Measurements from ENCODE around the gene PEAK1. TPM values are rescaled to one million over a fixed set of nuclear protein-coding genes. Genes with fewer than 3 reads are reported as not detected.

PEAK1 gene
- total and polyA plus RNA-seq, 2 experiments from 2014 or later = 15.8 to 42.0 TPM

DNA sequence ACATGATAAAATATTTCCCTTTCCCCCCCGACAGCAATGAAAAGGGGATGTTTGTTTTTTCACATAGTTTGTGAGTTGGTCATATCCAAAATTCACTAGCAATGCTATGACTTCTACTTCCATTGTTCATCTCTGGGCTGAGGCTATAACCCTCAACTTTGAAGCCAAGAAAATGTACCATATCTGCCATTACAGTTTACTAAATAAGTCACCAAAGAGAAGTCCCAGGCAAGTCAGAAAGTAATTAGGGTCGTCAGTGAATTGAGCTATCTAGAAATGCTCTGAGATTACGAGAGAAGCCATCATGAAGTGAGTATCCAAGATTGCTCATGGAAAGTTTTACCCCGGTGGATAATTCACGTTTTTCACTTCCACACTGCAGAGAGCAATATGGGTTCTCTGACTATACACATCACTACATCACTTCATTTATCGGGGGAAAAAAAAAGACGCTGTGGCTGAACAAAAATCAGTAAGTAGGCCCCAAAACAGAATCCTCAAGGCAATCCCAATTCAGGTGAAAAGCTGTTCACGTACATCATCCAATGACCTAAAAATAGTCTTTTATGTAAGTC is 1.4 kb downstream of the PEAK1 start:
- Histone ChIP-seq H3K36me3 (no peaks in the 10 kb centered on the region), H3K4me3 (peak overlapping the region; percentile 98), H3K4me1 (ENCODE audit: low read depth) (peaks cover 34% of the 10 kb centered on the region), H3K27me3 (no peaks in the 10 kb centered on the region), H3K27ac (no peak overlapping the region), H3K9me3 (ENCODE audit: low read depth) (no peaks in the 10 kb centered on the region)
- TF ChIP-seq, protein P1, sequence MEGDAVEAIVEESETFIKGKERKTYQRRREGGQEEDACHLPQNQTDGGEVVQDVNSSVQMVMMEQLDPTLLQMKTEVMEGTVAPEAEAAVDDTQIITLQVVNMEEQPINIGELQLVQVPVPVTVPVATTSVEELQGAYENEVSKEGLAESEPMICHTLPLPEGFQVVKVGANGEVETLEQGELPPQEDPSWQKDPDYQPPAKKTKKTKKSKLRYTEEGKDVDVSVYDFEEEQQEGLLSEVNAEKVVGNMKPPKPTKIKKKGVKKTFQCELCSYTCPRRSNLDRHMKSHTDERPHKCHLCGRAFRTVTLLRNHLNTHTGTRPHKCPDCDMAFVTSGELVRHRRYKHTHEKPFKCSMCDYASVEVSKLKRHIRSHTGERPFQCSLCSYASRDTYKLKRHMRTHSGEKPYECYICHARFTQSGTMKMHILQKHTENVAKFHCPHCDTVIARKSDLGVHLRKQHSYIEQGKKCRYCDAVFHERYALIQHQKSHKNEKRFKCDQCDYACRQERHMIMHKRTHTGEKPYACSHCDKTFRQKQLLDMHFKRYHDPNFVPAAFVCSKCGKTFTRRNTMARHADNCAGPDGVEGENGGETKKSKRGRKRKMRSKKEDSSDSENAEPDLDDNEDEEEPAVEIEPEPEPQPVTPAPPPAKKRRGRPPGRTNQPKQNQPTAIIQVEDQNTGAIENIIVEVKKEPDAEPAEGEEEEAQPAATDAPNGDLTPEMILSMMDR (IDR thresholded peaks at IDR 0.05; ENCODE audit: low read depth, low read length) = no peak
- peak in 1 of 2 donors; percentile 35 for DNase-seq (ENCODE audit: low read depth in 1 of 2, low spot score in 1 of 2)

- H3K4me3 ChIP-seq = no peak overlapping the region
- no peak overlapping the region for H3K27ac ChIP-seq
- H3K36me3 ChIP-seq = no peaks in the 10 kb centered on the region
- H3K4me1 ChIP-seq (ENCODE audit: low read depth) = peaks cover 27% of the 10 kb centered on the region
- no peaks in the 10 kb centered on the region for H3K27me3 ChIP-seq
- TF ChIP-seq, protein P1 (IDR thresholded peaks at IDR 0.05; ENCODE audit: low read depth, low read length) = no peak
- H3K9me3 ChIP-seq (ENCODE audit: low read depth) = no peaks in the 10 kb centered on the region
- no peak for DNase-seq (ENCODE audit: low read depth in 1 of 2, low spot score in 1 of 2)
Observed at GRCh38 chr15:77417602-77418001, 2.3 kb downstream of the PEAK1 start.

DNA sequence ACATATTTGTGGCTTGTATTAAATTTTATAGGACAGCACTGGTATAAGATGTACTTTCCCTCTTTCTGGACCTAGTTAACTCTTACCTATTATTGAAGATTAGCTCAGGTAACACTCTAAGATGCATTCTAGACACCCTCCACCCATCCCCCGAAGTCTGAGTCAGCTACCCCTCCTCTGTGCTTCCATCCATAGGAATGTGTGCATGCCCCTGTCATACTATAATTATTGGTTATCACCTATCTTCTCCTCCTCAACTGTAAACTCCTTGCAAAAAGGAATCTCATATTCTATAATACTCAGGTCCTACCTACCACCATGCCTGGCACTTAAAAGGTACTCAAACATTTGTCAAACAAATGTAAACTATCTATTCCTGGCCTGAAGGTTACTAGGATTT is 3.0 kb downstream of the PEAK1 start:
- TF ChIP-seq, protein P1 (IDR thresholded peaks at IDR 0.05; ENCODE audit: low read depth, low read length) = no peak
- DNase-seq (ENCODE audit: low read depth in 1 of 2, low spot score in 1 of 2) = no peak

DNA sequence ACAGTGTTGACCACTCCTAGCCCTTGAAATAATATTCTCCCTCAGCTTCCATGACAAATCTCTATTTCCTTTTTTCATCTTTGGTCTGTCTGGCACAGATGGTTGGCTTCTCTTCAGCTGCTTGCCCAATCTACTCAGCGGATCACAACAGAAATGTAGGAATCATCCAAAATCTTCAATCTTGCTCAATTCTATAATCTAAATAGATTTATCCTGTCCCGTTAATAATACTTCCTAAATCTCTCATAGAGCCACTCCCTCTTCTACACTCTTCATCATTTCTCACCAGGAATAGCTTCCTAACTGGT is 3.8 kb downstream of the PEAK1 start:
- H3K27me3 ChIP-seq = no peaks in the 10 kb centered on the region
- TF ChIP-seq, protein P1 (IDR thresholded peaks at IDR 0.05; ENCODE audit: low read depth, low read length) = no peak
- DNase-seq (ENCODE audit: low read depth in 1 of 2, low spot score in 1 of 2) = peak in 1 of 2 donors; percentile 63
- no peak overlapping the region for H3K27ac ChIP-seq
- no peaks in the 10 kb centered on the region for H3K9me3 ChIP-seq (ENCODE audit: low read depth)
- H3K4me3 ChIP-seq = no peak overlapping the region
- H3K36me3 ChIP-seq = no peaks in the 10 kb centered on the region
- peaks cover 24% of the 10 kb centered on the region for H3K4me1 ChIP-seq (ENCODE audit: low read depth)

More for the DNA sequence above, 3.0 kb downstream of the PEAK1 start:
- Histone ChIP-seq H3K27ac (no peak overlapping the region), H3K27me3 (no peaks in the 10 kb centered on the region), H3K9me3 (ENCODE audit: low read depth) (no peaks in the 10 kb centered on the region), H3K4me1 (ENCODE audit: low read depth) (peaks cover 21% of the 10 kb centered on the region), H3K36me3 (no peaks in the 10 kb centered on the region), H3K4me3 (no peak overlapping the region)

DNA sequence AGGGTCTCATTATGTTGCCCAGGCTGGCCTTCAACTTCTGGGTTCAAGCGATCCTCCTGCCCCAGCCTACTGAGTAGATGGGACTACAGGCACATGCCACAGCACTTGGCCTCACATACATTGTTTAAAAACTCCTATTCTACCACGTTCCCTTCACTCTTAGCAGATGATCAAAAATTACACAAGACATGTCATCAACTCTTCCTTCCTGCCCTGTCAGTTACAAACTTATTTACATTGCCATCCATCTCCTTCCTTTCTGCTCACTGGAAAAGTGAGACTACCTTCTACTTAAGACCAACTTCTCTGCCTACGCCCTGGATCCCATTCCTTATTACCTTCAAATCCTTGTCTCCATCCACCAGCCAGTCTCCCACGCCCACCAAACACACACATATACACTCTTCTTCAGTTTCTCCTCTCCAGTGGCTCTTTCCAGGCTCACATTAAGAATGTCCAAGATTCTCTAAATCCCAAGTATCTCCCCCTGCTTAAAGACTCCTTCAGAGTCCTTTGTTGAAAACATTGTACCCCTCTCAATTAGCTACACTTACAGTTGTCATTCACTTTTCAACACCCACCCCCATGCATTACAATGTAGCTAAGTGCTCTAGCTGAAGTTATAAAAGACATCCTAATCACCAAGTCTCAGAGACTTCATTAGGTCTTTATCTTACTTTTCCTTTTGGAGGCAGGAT is 4.3 kb downstream of the PEAK1 start:
- TF ChIP-seq, protein P1 (IDR thresholded peaks at IDR 0.05; ENCODE audit: low read depth, low read length) = no peak
- Histone ChIP-seq H3K4me1 (ENCODE audit: low read depth) (peaks cover 24% of the 10 kb centered on the region), H3K36me3 (no peaks in the 10 kb centered on the region), H3K27ac (no peak overlapping the region), H3K9me3 (ENCODE audit: low read depth) (no peaks in the 10 kb centered on the region), H3K4me3 (no peak overlapping the region), H3K27me3 (no peaks in the 10 kb centered on the region)
- no peak for DNase-seq (ENCODE audit: low read depth in 1 of 2, low spot score in 1 of 2)

Measured in cardiac muscle cell (in vitro differentiated cells and primary cell).